T-helper 17 cell (primary cell): ENCODE data around the gene C16orf89. TPM values are rescaled to one million over a fixed set of nuclear protein-coding genes. Genes with fewer than 3 reads are reported as not detected.
A peak's percentile ranks its signal among the peaks of the same experiment; 100 is the strongest.
"Not testable (repeated sequence)": the region's sequence is repeated elsewhere in the genome, so short reads cannot be mapped to it uniquely, and the experiment has no call there.

Source experiments
- ATAC-seq: fragments of 150-1000 bp; cut with Tn5 transposase; 2 replicates; pipeline ENCODE4 v1.10.0; 2021; ENCODE audit warnings: mild to moderate bottlenecking, moderate library complexity
- DNase-seq, 3 donors: peaks; one replicate each; pipeline versions ENCODE4 v3.0.0 to v3.0.0-alpha.2; 2020 to 2021
- H3K9me3 ChIP-seq: one replicate; pipeline ENCODE4 v1.7.0; 2013; ENCODE audit warnings: low read length, mild to moderate bottlenecking; ENCODE audit not compliant: control insufficient read depth, poor library complexity, severe bottlenecking
- H3K27ac Mint-ChIP-seq: one replicate; pipeline ENCODE4 v1.8.0; 2022; ENCODE audit warnings: mild to moderate bottlenecking, moderate library complexity, mixed read lengths
- H3K27me3 Mint-ChIP-seq: one replicate; pipeline ENCODE4 v1.8.0; 2022; ENCODE audit warnings: mixed read lengths
- H3K36me3 Mint-ChIP-seq: one replicate; pipeline ENCODE4 v1.8.0; 2022; ENCODE audit warnings: low read depth, mixed read lengths
- H3K4me1 Mint-ChIP-seq: one replicate; pipeline ENCODE4 v1.8.0; 2022; ENCODE audit warnings: mild to moderate bottlenecking, mixed read lengths
- H3K4me3 Mint-ChIP-seq: one replicate; pipeline ENCODE4 v1.8.0; 2022; ENCODE audit warnings: mild to moderate bottlenecking, moderate library complexity, mixed read lengths
- total RNA-seq, 4 donors: library from RNA in 2 of 4; stranded (reverse) in 2 of 4; gene quantifications; one replicate each; pipeline ENCODE4 v1.2.3 and lab custom pipeline; 2022 to 2026

C16orf89 gene, protein sequence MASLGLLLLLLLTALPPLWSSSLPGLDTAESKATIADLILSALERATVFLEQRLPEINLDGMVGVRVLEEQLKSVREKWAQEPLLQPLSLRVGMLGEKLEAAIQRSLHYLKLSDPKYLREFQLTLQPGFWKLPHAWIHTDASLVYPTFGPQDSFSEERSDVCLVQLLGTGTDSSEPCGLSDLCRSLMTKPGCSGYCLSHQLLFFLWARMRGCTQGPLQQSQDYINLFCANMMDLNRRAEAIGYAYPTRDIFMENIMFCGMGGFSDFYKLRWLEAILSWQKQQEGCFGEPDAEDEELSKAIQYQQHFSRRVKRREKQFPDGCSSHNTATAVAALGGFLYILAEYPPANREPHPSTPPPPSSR
- total RNA-seq (not detected), total RNA-seq (lab: John Stamatoyannopoulos, UW) (0 reads per million in 2 donors)

DNA sequence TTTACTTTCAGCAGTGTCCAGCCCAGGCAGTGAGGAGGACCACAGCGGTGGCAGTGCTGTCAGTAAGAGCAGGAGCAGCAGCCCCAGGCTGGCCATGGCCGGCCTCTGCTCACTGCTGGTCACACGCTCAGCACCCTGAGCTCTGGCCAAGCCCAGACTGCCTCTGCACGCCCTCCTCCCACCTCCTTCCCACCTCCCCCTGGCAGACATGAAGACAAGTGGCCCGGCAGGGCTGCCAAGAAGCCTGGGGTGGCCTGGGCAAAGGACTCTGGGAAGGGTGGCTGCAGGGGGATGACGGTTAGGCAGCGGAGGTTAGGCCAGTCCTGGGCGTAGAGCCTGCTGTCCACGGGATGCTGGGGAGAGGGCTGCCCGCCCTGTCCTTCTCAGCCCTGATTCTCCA is at the start of gene C16orf89:
C16orf89 (minus strand) TSS at position 144 of the 400 bp plus-strand sequence; CDS start at position 96, 48 bp downstream.
- no peaks in the 10 kb centered on the region for H3K36me3 Mint-ChIP-seq
- no peak for DNase-seq
- peaks cover 9% of the 10 kb centered on the region for H3K27me3 Mint-ChIP-seq
- ATAC-seq, result no peak
- no peak within 1 kb of the TSS for H3K4me3 Mint-ChIP-seq
- H3K27ac Mint-ChIP-seq, result no peak within 1 kb of the TSS
- H3K9me3 ChIP-seq, result no peaks in the 10 kb centered on the region
- H3K4me1 Mint-ChIP-seq, result peaks cover 4% of the 10 kb centered on the region

DNA sequence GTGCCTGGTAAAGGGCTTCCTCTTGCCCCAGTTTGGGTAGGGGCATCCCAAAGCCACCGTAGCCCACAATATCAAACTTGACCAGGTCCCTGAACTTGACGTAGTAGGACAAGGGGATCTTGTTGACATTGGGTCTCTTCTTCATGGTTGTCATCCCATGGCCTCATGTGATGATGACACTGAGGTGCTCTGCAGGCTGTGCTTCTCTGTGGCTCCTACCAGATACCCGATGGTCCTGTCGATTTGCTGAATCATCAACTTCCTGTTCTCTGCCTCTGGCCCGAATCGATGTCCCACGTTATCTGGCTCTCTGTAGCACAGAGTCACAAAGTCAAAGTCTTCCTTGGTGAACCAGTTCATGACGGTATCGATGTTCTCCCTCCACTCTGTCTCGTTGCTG is 45.2 kb upstream of the C16orf89 start:
- H3K4me3 Mint-ChIP-seq, DNase-seq, H3K36me3 Mint-ChIP-seq, H3K9me3 ChIP-seq, H3K27ac Mint-ChIP-seq, ATAC-seq, H3K4me1 Mint-ChIP-seq: not testable (repeated sequence)
- H3K27me3 Mint-ChIP-seq, result peaks cover 13% of the 10 kb centered on the region

- Mint-ChIP-seq H3K4me3 (no peak overlapping the region), H3K27me3 (peaks cover 13% of the 10 kb centered on the region), H3K4me1 (no peaks in the 10 kb centered on the region), H3K36me3 (no peaks in the 10 kb centered on the region), H3K27ac (no peak overlapping the region)
- ATAC-seq, result no peak
- DNase-seq, result no peak
- no peaks in the 10 kb centered on the region for H3K9me3 ChIP-seq
Measured at GRCh38 chr16:5108505-5109158, 42.9 kb upstream of the C16orf89 start.

GRCh38 chr16:5105039-5105438 is 39.3 kb upstream of the C16orf89 start:
- not testable (repeated sequence) for H3K9me3 ChIP-seq, H3K36me3 Mint-ChIP-seq, H3K4me1 Mint-ChIP-seq, H3K27ac Mint-ChIP-seq, DNase-seq, H3K4me3 Mint-ChIP-seq, ATAC-seq, H3K27me3 Mint-ChIP-seq

DNA sequence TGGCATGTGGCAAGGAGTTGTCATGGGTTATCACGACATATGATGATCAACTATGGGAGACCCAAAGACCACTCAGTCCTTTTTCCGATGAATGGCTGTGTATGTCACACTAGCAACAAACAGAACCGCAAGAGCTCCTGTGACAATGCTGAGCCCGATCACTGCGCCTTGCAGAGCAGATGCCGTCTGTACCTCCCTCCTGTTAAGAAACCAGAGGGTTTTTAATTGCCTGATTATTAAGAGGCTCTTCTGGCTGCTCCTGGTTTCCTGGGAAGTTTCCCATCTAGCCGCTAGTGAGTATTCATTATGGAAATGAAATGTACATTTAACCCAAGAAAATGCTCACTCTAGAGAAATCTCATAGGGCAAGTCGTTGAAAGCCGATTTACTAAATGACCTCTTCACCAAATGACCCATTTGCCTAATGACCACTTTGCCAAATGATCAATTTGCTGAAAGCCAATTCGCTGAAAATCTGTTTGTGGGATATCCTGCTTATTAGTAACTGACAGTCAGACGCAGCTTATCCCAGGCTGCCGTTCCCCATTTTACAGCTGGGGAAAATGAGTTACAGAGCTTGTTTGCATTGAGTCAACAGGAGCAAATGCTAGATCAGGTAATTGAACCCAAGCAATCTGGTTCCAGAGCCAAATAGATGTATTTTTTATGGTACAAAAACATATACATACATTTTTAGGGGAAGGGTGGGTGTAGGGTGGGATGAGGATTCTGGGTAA is 37.7 kb upstream of the C16orf89 start:
- H3K9me3 ChIP-seq, ATAC-seq, H3K36me3 Mint-ChIP-seq, H3K4me1 Mint-ChIP-seq, H3K27ac Mint-ChIP-seq, H3K27me3 Mint-ChIP-seq, H3K4me3 Mint-ChIP-seq, DNase-seq: not testable (repeated sequence)

DNA sequence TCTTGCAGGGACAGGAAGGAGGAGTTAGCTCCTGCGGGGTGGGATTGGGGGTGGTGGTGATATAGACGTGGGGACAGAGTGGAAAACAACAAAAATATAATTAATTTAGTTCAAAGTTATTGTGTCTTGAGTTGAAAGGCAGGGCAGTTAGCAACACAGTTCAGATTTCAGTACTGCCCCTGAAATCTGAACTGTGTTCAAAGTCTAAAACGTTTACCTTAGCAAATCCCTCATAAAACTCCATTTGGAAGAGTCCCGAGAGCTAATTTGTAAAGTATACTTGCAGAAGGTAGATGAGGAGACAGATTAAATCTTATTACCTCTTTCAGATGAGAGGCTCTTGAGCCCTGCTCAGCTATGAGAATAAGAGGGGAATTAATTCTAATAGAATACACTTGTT is 33.4 kb upstream of the C16orf89 start:
- H3K27ac Mint-ChIP-seq, result not testable (repeated sequence)

DNA sequence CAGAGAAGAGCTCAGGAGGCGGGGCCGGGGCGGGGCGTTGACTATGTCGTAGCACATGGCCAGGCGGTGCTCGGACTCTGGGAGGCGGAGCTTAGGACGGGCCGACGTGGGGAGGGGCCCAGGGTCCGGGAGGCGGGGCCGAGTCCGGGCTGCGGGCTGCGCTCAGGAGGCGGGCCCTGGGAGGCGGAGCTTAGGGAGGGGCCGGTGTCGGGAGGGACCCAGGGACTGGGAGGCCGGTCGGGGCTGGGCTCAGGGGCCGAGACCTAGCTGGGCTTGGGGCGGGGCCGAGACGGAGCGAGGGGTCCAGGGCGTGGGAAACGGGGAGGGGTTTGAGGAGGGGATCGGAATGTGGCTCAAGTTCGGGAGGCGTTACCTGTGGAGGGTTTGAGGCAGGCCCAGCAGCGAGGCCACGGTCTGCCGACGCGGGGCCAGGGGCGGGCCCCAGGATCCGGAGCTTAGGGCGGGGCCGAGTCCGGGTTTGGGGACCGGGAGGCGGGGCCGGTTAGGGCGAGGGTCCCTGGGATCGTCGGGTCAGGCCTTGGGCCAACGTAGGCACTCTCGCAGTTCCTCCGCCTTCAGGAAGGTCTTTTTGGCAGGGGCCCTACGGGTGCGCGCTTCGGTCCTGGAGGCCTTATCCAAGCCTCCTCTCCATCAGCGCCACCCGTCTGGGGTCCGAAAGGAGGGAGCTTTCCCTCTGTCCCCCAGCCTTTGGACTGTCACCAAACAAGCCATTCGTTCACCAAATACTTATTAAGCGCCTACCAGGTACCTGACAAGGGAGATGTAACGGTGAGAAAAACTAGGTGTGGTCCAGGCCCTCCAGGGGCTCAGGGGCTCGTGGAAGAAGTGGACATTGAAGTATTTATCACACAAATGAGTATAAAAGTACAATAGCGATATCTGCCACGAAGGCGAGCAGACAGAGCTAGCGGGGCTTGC is 32.7 kb upstream of the C16orf89 start:
- not testable (repeated sequence) for ATAC-seq, H3K36me3 Mint-ChIP-seq, H3K27me3 Mint-ChIP-seq, H3K9me3 ChIP-seq, H3K4me1 Mint-ChIP-seq
- DNase-seq, result peak; percentile 91 to 95 (median 93)
- Mint-ChIP-seq H3K4me3 (peak overlapping the region; percentile 92), H3K27ac (peak overlapping the region; percentile 57)

More for the DNA sequence above, 33.4 kb upstream of the C16orf89 start:
- not testable (repeated sequence) for H3K9me3 ChIP-seq, H3K4me3 Mint-ChIP-seq, ATAC-seq, H3K36me3 Mint-ChIP-seq, H3K27me3 Mint-ChIP-seq, H3K4me1 Mint-ChIP-seq, DNase-seq

- peak within 1 kb of the TSS; percentile 57 for H3K27ac Mint-ChIP-seq
- not testable (repeated sequence) for H3K9me3 ChIP-seq, H3K36me3 Mint-ChIP-seq, H3K4me1 Mint-ChIP-seq, H3K27me3 Mint-ChIP-seq
- DNase-seq (peak; percentile 57 to 90 (median 86)), ATAC-seq (peak; percentile 95)
- H3K4me3 Mint-ChIP-seq, result peak within 1 kb of the TSS; percentile 92
Measured at GRCh38 chr16:5097470-5098220, 31.9 kb upstream of the C16orf89 start, which contains the start of gene EEF2KMT. Gene EEF2KMT (minus strand): TSS chr16:5097795. CDS start chr16:5097739, 56 bp downstream.

GRCh38 chr16:5097061-5097469 is 31.3 kb upstream of the C16orf89 start:
- H3K36me3 Mint-ChIP-seq, H3K9me3 ChIP-seq, H3K27me3 Mint-ChIP-seq, ATAC-seq: not testable (repeated sequence)
- Mint-ChIP-seq H3K4me3 (peak overlapping the region; percentile 92), H3K27ac (peak overlapping the region; percentile 57), H3K4me1 (peaks cover 11% of the 10 kb centered on the region)
- peak; percentile 17 to 40 (median 18) for DNase-seq

- H3K4me1 Mint-ChIP-seq, result peaks cover 11% of the 10 kb centered on the region
- not testable (repeated sequence) for DNase-seq
Measured at GRCh38 chr16:5096437-5097060, 30.8 kb upstream of the C16orf89 start.

DNA sequence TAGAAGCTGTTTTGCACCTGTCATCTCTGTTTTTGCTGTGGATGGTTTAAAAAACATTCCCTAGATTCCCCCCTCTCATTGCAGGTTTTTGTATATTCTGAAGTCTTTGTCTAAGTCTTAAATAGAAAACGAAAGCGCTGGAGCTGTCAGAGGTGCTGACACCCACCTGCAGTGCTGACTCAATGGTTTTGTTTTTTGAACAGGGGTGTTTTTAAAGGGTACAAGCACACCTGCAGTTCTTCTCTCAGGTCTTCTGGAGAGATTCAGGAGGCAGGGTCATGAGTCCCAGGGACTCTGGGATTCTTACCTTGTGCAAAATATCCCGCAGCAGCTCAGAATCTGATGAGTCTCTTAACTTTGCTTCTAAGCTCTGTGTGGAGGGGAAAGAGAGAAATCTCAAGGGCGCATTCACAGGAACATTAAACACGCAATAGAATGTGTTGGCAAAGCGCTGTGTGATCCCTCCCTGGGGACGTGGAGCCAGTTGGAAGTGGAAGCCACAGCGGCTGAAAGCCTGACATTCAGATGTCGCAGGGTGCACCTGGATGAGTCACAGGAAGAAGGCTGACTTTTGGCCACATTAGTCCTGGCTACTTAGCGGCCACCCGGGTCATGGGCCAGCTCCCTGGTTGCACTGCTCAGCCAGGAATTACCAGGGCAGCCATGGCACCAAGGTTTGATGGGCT is 29.5 kb upstream of the C16orf89 start:
- not testable (repeated sequence) for H3K4me1 Mint-ChIP-seq, H3K9me3 ChIP-seq, H3K36me3 Mint-ChIP-seq, H3K27me3 Mint-ChIP-seq, ATAC-seq, H3K4me3 Mint-ChIP-seq, DNase-seq, H3K27ac Mint-ChIP-seq

More at GRCh38 chr16:5096437-5097060, 30.8 kb upstream of the C16orf89 start:
- not testable (repeated sequence) for H3K9me3 ChIP-seq, H3K36me3 Mint-ChIP-seq, ATAC-seq, H3K27me3 Mint-ChIP-seq
- Mint-ChIP-seq H3K27ac (peak overlapping the region; percentile 57), H3K4me3 (peak overlapping the region; percentile 92)
